Measurements from ENCODE around the gene ZNF607. TPM values are rescaled to one million over a fixed set of nuclear protein-coding genes. Genes with fewer than 3 reads are reported as not detected.
"Not testable (repeated sequence)": the region's sequence is repeated elsewhere in the genome, so short reads cannot be mapped to it uniquely, and the experiment has no call there.

The ZNF607 gene
- total RNA-seq, 2 experiments from 2014 or later: 7.4 to 7.8 TPM

DNA sequence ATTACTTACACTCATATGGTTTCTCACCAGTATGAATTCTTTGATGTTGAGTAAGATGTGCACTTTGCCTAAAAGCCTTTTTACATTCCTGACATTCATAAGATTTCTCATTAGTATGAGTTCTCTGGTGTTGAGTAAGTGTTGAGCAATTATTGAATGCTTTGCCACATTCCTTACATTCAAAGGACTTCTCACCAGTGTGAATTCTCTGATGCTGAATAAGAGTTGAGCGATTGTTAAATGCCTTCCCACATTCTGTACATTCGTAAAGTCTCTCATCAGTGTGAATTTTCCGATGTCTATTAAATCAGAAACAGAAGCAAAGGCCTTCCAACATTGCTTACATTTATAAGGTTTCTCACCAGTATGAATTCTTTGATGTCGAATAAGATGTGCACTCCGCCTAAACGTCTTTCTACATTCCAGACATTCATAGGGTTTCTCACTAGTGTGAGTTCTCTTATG, 50.1 kb downstream of the ZNF607 start:
- intact Hi-C loops (cut with micrococcal nuclease): no loop called here
- CTCF ChIA-PET: no interaction called here
- Mint-ChIP-seq H3K36me3 (ENCODE audit: low read depth) (peaks cover 18% of the 10 kb centered on the region), H3K4me1 (ENCODE audit: low read depth) (no peaks in the 10 kb centered on the region), H3K9me3 (peaks cover 39% of the 10 kb centered on the region), H3K27me3 (no peaks in the 10 kb centered on the region), H3K27ac (no peak overlapping the region), H3K4me3 (no peak overlapping the region)
- ATAC-seq: no peak
- POLR2A ChIA-PET: no interaction called here
- no peak for TF ChIP-seq CTCF (IDR thresholded peaks at IDR 0.05)
- DNase-seq: no peak

- Mint-ChIP-seq H3K4me1 (ENCODE audit: low read depth) (peaks cover 27% of the 10 kb centered on the region), H3K9me3 (peaks cover 17% of the 10 kb centered on the region), H3K36me3 (ENCODE audit: low read depth) (peaks cover 39% of the 10 kb centered on the region), H3K4me3 (peak overlapping the region; percentile 96)
- intact Hi-C loops (cut with micrococcal nuclease); CTCF ChIA-PET; POLR2A ChIA-PET; DNase-seq; H3K27ac Mint-ChIP-seq; ATAC-seq; H3K27me3 Mint-ChIP-seq: not testable (repeated sequence)
These were observed 62.4 kb downstream of the ZNF607 start for GRCh38 chr19:37657157-37657556.

DNA sequence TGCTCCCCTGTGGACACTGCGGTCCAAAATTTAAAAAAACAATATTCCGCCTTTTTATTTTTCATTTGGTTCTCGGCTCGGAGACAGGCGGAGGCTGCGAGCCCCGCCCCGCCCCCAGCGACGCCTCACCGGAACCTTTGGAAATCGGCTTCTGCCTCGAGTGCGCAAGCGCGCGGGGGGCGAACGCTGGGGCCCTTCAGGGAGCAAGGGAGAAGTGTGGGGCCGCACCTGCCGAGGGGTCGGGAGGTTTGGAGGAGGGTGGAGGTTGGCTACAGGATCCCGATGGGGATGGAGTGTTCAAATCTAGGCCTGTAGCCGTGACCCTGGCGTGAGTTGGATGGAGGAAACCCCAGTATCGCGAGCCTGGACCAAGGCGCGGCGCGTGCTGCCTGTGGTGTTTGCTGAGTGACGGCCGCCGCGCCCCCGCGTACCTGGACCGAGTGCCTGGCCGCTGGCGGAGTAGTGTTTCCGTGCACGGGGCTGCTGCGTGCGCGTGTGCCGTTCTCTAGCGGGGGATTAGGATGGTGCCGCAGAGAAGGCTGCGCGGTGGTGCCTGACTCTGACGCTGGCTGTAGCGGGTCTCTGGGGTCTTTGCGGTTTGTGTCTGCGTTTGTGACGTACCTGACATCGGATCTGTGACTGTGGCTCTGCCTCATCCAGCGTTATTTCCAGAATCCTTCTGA, 63.7 kb downstream of the ZNF607 start:
- intact Hi-C loops (cut with micrococcal nuclease): no loop called here
- ChIA-PET POLR2A (no interaction called here), CTCF (no interaction called here)
- H3K27me3 Mint-ChIP-seq: no peaks in the 10 kb centered on the region
- DNase-seq (peak; percentile 92), ATAC-seq (peak; percentile 81)
- H3K9me3 Mint-ChIP-seq: peaks cover 17% of the 10 kb centered on the region
- peaks cover 27% of the 10 kb centered on the region for H3K4me1 Mint-ChIP-seq (ENCODE audit: low read depth)
- H3K27ac Mint-ChIP-seq: peak overlapping the region; percentile 99
- H3K36me3 Mint-ChIP-seq (ENCODE audit: low read depth): peaks cover 39% of the 10 kb centered on the region
- no peak for TF ChIP-seq CTCF (IDR thresholded peaks at IDR 0.05)
- peak overlapping the region; percentile 96 for H3K4me3 Mint-ChIP-seq

- POLR2A ChIA-PET: interaction anchor here (0.9 to 1.1 kb wide), 2 partner anchors 60 to 186 kb away, joined by 3 to 5 read pairs; partner anchors contain the start of genes ZNF540, ZNF570 and ZNF571
- Mint-ChIP-seq H3K27ac (peak within 1 kb of the TSS; percentile 99), H3K4me3 (peak within 1 kb of the TSS; percentile 96), H3K9me3 (peaks cover 14% of the 10 kb centered on the region), H3K4me1 (ENCODE audit: low read depth) (peaks cover 27% of the 10 kb centered on the region), H3K27me3 (no peaks in the 10 kb centered on the region), H3K36me3 (ENCODE audit: low read depth) (peaks cover 38% of the 10 kb centered on the region)
- DNase-seq (peak; percentile 74), ATAC-seq (peak; percentile 65)
- CTCF ChIA-PET: no interaction called here
- no peak for TF ChIP-seq CTCF (IDR thresholded peaks at IDR 0.05)
- intact Hi-C loops (cut with micrococcal nuclease): no loop called here
These were observed 64.3 kb downstream of the ZNF607 start, which contains the start of gene ZFP30 for GRCh38 chr19:37655301-37655688. TSS of gene ZFP30 (minus strand) at chr19:37655465. CDS start at chr19:37647822, 7,643 bp downstream.

DNA sequence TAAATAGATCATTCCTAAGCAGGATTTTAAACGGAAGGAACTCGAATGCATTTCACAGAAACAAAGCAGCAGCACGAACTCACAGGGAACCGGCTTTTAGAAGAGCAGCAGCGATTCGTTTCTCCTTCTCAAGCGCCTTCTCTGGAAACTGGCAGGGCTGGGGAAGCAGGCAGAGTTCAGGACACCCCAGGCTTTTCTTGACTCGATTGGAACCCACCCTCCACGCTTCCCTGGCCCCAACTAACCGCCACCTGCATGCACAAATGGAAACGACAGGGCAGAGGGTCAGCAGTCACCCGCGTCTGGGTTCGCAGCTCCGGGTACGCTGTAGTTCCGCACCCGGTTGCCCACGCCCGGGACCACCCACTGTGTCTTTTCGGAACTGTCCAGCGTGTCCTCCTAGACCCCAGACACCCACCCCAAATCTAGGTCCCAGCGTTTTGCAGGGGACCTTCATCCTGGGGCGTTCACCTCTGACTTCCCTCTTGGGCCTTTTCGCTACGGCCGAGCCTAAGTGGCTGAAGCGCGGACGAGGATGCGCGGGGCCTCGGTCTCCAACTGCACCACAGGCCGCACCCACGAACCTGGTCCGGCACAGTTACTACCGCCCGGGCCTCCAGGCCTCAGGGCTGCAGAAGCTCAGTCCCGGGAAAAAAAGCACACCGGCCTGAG, 64.8 kb downstream of the ZNF607 start:
- H3K27ac Mint-ChIP-seq: peak overlapping the region; percentile 99
- ATAC-seq (peak; percentile 10), DNase-seq (peak; percentile 47)
- TF ChIP-seq CTCF (IDR thresholded peaks at IDR 0.05): no peak
- ChIA-PET CTCF (no interaction called here), POLR2A (interaction anchor here (0.9 to 1.1 kb wide), 2 partner anchors 60 to 186 kb away, joined by 3 to 5 read pairs; partner anchors contain the start of genes ZNF540, ZNF570 and ZNF571)
- H3K36me3 Mint-ChIP-seq (ENCODE audit: low read depth): peaks cover 42% of the 10 kb centered on the region
- peaks cover 27% of the 10 kb centered on the region for H3K4me1 Mint-ChIP-seq (ENCODE audit: low read depth)
- H3K27me3 Mint-ChIP-seq: no peaks in the 10 kb centered on the region
- peak overlapping the region; percentile 96 for H3K4me3 Mint-ChIP-seq
- intact Hi-C loops (cut with micrococcal nuclease): no loop called here
- H3K9me3 Mint-ChIP-seq: peaks cover 14% of the 10 kb centered on the region

Data from activated CD8-positive, alpha-beta T cell treated with anti-CD3 and anti-CD28 coated beads for 36 hours (primary cell).